HepG2 (cell line): ENCODE measurements around the gene TSC22D1. TPM values are rescaled to one million over a fixed set of nuclear protein-coding genes. Genes with fewer than 3 reads are reported as not detected.

ENCODE experiments used
- ATF7-NPFF ChIP-seq: sonication (generic); formaldehyde crosslinking; IDR thresholded peaks from 2 replicates; pipeline ENCODE4 v1.8.1; 2023; ENCODE audit warnings: mild to moderate bottlenecking, low read depth, missing genetic modification reagents, moderate library complexity
- GPN1 ChIP-seq: sonication (generic); formaldehyde crosslinking; IDR thresholded peaks from 2 replicates; pipeline ENCODE4 v1.5.1; 2020; ENCODE audit warnings: missing genetic modification reagents, borderline replicate concordance
- KDM2A ChIP-seq: sonication (generic); formaldehyde crosslinking; IDR thresholded peaks from 2 replicates; pipeline ENCODE4 v1.4.0; 2020; ENCODE audit warnings: low read depth, missing genetic modification reagents, borderline replicate concordance
- KLF16 ChIP-seq, 2 experiments: sonication (generic) in 1 of 2; formaldehyde crosslinking in 1 of 2; IDR thresholded peaks; 2 replicates each; pipeline versions ENCODE4 v1.6.1 to v1.8.0; 2016 to 2023; ENCODE audit warnings: missing genetic modification reagents in 2 of 2, missing compliant biosample characterization in 1 of 2
- NONO ChIP-seq, 2 experiments: fragments of 450-650 bp in 1 of 2; sonication (generic) in 1 of 2; formaldehyde crosslinking in 1 of 2; IDR thresholded peaks in 1 of 2; conservative IDR thresholded peaks in 1 of 2; 2 replicates each; pipeline versions ENCODE4 v1.6.1 to v1.8.0; 2017 to 2022; ENCODE audit warnings: mild to moderate bottlenecking in 1 of 2, missing genetic modification reagents in 1 of 2, moderate library complexity in 1 of 2
- REPIN1 ChIP-seq: sonication (generic); formaldehyde crosslinking; IDR thresholded peaks from 2 replicates; pipeline ENCODE4 v1.8.0; 2022; ENCODE audit warnings: missing genetic modification reagents, low read depth, mild to moderate bottlenecking, borderline replicate concordance
- SATB2 ChIP-seq: sonication (generic); formaldehyde crosslinking; IDR thresholded peaks from 2 replicates; pipeline ENCODE4 v1.5.0; 2020; ENCODE audit warnings: missing genetic modification reagents
- SYNCRIP ChIP-seq: fragments of 200-400 bp; formaldehyde crosslinking; IDR thresholded peaks from 2 replicates; pipeline ENCODE4 v1.6.1; 2018; ENCODE audit warnings: mild to moderate bottlenecking, low read depth, low read length; ENCODE audit not compliant: insufficient read depth
- U2AF1 ChIP-seq: fragments of 200-400 bp; formaldehyde crosslinking; optimal IDR thresholded peaks from 2 replicates; pipeline ENCODE3; 2017; ENCODE audit warnings: mild to moderate bottlenecking, low read depth, low read length
- ZBTB7A ChIP-seq: sonication (generic); formaldehyde crosslinking; IDR thresholded peaks from 2 replicates; pipeline ENCODE4 v1.8.0; 2022; ENCODE audit warnings: mild to moderate bottlenecking, missing genetic modification reagents
- ZNF263 ChIP-seq: sonication (generic); formaldehyde crosslinking; IDR thresholded peaks from 2 replicates; pipeline ENCODE4 v1.4.0; 2020; ENCODE audit warnings: missing genetic modification reagents
- ZNF468 ChIP-seq: sonication (generic); formaldehyde crosslinking; IDR thresholded peaks from 2 replicates; pipeline ENCODE4 v1.8.0; 2022; ENCODE audit warnings: mild to moderate bottlenecking, moderate library complexity, missing genetic modification reagents
- ZNF572 ChIP-seq: sonication (generic); formaldehyde crosslinking; IDR thresholded peaks from 2 replicates; pipeline ENCODE4 v1.5.1; 2020; ENCODE audit warnings: mild to moderate bottlenecking, missing genetic modification reagents
- ZNF598 ChIP-seq: sonication (generic); formaldehyde crosslinking; IDR thresholded peaks from 2 replicates; pipeline ENCODE4 v1.5.1; 2020; ENCODE audit warnings: mild to moderate bottlenecking, missing genetic modification reagents, borderline replicate concordance
- ZNF605 ChIP-seq: sonication (generic); formaldehyde crosslinking; IDR thresholded peaks from 2 replicates; pipeline ENCODE4 v1.8.0; 2022; ENCODE audit warnings: mild to moderate bottlenecking, missing genetic modification reagents
- ZNF672 ChIP-seq: sonication (generic); formaldehyde crosslinking; IDR thresholded peaks from 2 replicates; pipeline ENCODE4 v1.8.1; 2022; ENCODE audit warnings: missing genetic modification reagents
- ZNF777 ChIP-seq: sonication (generic); formaldehyde crosslinking; IDR thresholded peaks from 2 replicates; pipeline ENCODE4 v1.4.0; 2020; ENCODE audit warnings: missing genetic modification reagents
- ZNF879 ChIP-seq: sonication (generic); formaldehyde crosslinking; IDR thresholded peaks from 2 replicates; pipeline ENCODE4 v1.8.1; 2023; ENCODE audit warnings: missing genetic modification reagents
- ZUFSP ChIP-seq: sonication (generic); formaldehyde crosslinking; IDR thresholded peaks from 2 replicates; pipeline ENCODE4 v1.9.0; 2021; ENCODE audit warnings: missing genetic modification reagents, mild to moderate bottlenecking, borderline replicate concordance
- polyA plus RNA-seq, 8 experiments: library from polyadenylated mRNA; depleted of rRNA in 3 of 8; stranded (reverse) in 7 of 8; unstranded in 1 of 8; fragments of >200 nt; fragmentation: Illumina TruSeq in 4 of 8; extraction: Trizol in 4 of 8; gene quantifications; 2 replicates each; pipeline versions ENCODE4 v1.2.1 to v1.2.3, GENCODE V29; 2011 to 2016; ENCODE audit warnings: low read depth in 4 of 8, missing spikeins in 1 of 8, mixed read lengths in 1 of 8; ENCODE audit not compliant: insufficient read depth in 1 of 8
- total RNA-seq, 5 experiments: library from RNA; depleted of rRNA; stranded (reverse); fragments of >200 nt; fragmentation: Illumina TruSeq; extraction: Trizol; gene quantifications; 2 replicates each; pipeline ENCODE4 v1.2.3, GENCODE V29; 2016; ENCODE audit warnings: low read depth in 1 of 5
- TF ChIP-seq, protein P1 (sequence below): sonication (generic); formaldehyde crosslinking; IDR thresholded peaks from 2 replicates; pipeline ENCODE4 v1.5.0; 2020; ENCODE audit warnings: missing genetic modification reagents
- TF ChIP-seq, protein P2 (sequence below): sonication (generic); formaldehyde crosslinking; IDR thresholded peaks from 2 replicates; pipeline ENCODE4 v1.5.0; 2020; ENCODE audit warnings: missing genetic modification reagents
- TF ChIP-seq, protein P3 (sequence below): sonication (generic); formaldehyde crosslinking; IDR thresholded peaks from 2 replicates; pipeline ENCODE4 v1.4.0; 2020; ENCODE audit warnings: missing genetic modification reagents
- TF ChIP-seq, protein P4 (sequence below): sonication (generic); formaldehyde crosslinking; IDR thresholded peaks from 2 replicates; pipeline ENCODE4 v1.4.0; 2020; ENCODE audit warnings: missing genetic modification reagents

TSC22D1 gene
- total and polyA plus RNA-seq, 2 of the 13 experiments (the other 11 are each of a cell fraction or from before 2014, with no cell fraction given): 18.4 to 35.7 TPM

DNA sequence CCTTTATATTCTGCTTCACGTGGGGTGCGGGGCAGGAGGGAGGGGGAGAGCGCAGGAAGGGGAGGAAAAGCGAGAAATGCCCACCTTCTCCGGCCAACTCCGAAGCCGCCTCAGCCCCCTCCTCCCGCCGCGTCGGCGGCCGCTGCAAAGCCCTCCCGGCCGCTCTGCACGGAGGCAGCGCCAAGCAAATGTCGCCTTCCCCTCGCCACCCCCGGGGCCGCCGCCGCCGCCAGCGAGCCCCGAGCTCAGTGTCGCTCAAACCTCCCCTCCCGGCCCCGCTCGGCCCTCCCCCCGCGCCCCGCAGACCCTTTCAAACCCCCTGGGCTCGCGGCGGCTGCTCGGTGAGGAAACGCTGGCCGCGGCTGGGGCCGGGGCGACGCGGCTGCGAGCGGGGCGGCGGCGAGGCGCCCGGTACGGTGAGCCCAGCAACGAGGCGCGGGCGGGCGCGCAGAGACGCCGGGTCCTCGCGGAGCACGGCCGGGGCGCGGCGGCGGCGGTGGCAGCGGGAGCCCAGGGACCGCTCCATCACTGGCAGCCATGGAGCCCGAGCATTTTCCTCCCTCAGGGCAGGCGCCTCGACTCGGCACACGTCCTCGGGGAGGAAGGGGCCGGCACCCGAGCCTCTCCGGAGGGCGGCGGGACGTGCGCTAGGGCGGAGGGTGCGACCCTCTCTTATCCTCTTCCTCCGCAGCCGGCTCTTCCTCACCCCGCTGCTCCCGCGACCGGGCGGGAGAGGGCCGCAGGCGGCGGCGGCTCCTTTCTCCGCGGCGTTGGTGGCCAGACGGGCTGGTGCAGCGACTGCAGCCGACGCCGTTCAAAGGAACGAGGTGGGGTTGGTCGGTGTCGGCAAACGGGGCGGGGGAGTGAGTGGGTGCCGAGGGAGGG is 463 bp upstream of the TSC22D1 start (continued):
- no peak for TF ChIP-seq ZUFSP (CRISPR knock-in tag)
- TF ChIP-seq, protein P1, sequence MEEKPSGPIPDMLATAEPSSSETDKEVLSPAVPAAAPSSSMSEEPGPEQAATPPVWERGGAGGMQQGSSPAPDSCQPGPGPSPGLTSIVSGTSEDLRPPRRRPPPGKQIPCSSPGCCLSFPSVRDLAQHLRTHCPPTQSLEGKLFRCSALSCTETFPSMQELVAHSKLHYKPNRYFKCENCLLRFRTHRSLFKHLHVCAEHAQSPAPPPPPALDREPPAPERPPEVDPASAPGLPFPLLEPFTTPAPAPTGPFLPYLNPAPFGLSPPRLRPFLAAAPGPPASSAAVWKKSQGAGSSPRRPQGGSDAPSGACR (CRISPR knock-in tag): no peak
- TF ChIP-seq ZNF468 (CRISPR knock-in tag): no peak
- TF ChIP-seq ATF7-NPFF (CRISPR knock-in tag): 0 out of 2 replicates have a peak, but pooled peaks have one; percentile 8
- no peak for TF ChIP-seq ZBTB7A (CRISPR knock-in tag)
- TF ChIP-seq KLF16 (CRISPR knock-in tag; IDR thresholded peaks at IDR 0.05): no peak
- TF ChIP-seq ZNF672 (CRISPR knock-in tag): no peak
- TF ChIP-seq, protein P2, sequence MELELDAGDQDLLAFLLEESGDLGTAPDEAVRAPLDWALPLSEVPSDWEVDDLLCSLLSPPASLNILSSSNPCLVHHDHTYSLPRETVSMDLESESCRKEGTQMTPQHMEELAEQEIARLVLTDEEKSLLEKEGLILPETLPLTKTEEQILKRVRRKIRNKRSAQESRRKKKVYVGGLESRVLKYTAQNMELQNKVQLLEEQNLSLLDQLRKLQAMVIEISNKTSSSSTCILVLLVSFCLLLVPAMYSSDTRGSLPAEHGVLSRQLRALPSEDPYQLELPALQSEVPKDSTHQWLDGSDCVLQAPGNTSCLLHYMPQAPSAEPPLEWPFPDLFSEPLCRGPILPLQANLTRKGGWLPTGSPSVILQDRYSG (CRISPR knock-in tag): no peak
- no peak for TF ChIP-seq GPN1 (CRISPR knock-in tag)
- TF ChIP-seq U2AF1: no peak
- no peak for TF ChIP-seq KDM2A (CRISPR knock-in tag)
- TF ChIP-seq, protein P3, sequence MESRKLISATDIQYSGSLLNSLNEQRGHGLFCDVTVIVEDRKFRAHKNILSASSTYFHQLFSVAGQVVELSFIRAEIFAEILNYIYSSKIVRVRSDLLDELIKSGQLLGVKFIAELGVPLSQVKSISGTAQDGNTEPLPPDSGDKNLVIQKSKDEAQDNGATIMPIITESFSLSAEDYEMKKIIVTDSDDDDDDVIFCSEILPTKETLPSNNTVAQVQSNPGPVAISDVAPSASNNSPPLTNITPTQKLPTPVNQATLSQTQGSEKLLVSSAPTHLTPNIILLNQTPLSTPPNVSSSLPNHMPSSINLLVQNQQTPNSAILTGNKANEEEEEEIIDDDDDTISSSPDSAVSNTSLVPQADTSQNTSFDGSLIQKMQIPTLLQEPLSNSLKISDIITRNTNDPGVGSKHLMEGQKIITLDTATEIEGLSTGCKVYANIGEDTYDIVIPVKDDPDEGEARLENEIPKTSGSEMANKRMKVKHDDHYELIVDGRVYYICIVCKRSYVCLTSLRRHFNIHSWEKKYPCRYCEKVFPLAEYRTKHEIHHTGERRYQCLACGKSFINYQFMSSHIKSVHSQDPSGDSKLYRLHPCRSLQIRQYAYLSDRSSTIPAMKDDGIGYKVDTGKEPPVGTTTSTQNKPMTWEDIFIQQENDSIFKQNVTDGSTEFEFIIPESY (CRISPR knock-in tag): no peak
- TF ChIP-seq ZNF263 (CRISPR knock-in tag): no peak
- TF ChIP-seq SYNCRIP: no peak
- TF ChIP-seq ZNF879 (CRISPR knock-in tag): no peak
- TF ChIP-seq REPIN1 (CRISPR knock-in tag): no peak
- no peak for TF ChIP-seq NONO (IDR thresholded peaks at IDR 0.05)
- TF ChIP-seq NONO (CRISPR knock-in tag; conservative IDR thresholded peaks at IDR 0.05): no peak
- peak; percentile 64; the same call in 1 of the 2 replicates for TF ChIP-seq ZNF777 (CRISPR knock-in tag)
- TF ChIP-seq ZNF598 (CRISPR knock-in tag): no peak
- no peak for TF ChIP-seq ZNF572 (CRISPR knock-in tag)
- TF ChIP-seq, protein P4, sequence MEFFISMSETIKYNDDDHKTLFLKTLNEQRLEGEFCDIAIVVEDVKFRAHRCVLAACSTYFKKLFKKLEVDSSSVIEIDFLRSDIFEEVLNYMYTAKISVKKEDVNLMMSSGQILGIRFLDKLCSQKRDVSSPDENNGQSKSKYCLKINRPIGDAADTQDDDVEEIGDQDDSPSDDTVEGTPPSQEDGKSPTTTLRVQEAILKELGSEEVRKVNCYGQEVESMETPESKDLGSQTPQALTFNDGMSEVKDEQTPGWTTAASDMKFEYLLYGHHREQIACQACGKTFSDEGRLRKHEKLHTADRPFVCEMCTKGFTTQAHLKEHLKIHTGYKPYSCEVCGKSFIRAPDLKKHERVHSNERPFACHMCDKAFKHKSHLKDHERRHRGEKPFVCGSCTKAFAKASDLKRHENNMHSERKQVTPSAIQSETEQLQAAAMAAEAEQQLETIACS (CRISPR knock-in tag): no peak
- 0 out of 2 replicates have a peak, but pooled peaks have one; percentile 3 for TF ChIP-seq ZNF605 (CRISPR knock-in tag)
- no peak for TF ChIP-seq SATB2
